NCI-H345 treated with DMSO at 0.1 percent for 48 hours (cell line): ENCODE measurements around the gene AMOT.

Experiments
- DNase-seq: peaks from one replicate; lab custom pipeline; 2025; ENCODE audit not compliant: unreplicated experiment; lab: John Stamatoyannopoulos, UW

AMOT gene

GRCh38 chrX:112841820-112842157 is 1.2 kb upstream of the AMOT start:
- DNase-seq = no peak

GRCh38 chrX:112841114-112841819 is 636 bp upstream of the AMOT start:
- peak; percentile 70 for DNase-seq

- DNase-seq = no peak
These were observed 775 bp downstream of the AMOT start for GRCh38 chrX:112839856-112840255.

GRCh38 chrX:112837531-112837930 is 3.1 kb downstream of the AMOT start:
- DNase-seq = no peak

GRCh38 chrX:112835019-112835418 is 5.6 kb downstream of the AMOT start:
- DNase-seq = no peak

- no peak for DNase-seq
These were observed 6.4 kb downstream of the AMOT start for GRCh38 chrX:112834031-112834845.

GRCh38 chrX:112832481-112833095 is 8.0 kb downstream of the AMOT start:
- peak; percentile 35 for DNase-seq

- no peak for DNase-seq
These were observed 10.1 kb downstream of the AMOT start for GRCh38 chrX:112830540-112830939.

- no peak for DNase-seq
These were observed 13.2 kb downstream of the AMOT start for GRCh38 chrX:112827292-112827903.

- no peak for DNase-seq
These were observed 14.6 kb downstream of the AMOT start for GRCh38 chrX:112826023-112826422.

GRCh38 chrX:112822892-112823291 is 17.7 kb downstream of the AMOT start:
- no peak for DNase-seq

GRCh38 chrX:112820364-112821268 is 20.0 kb downstream of the AMOT start:
- no peak for DNase-seq

- no peak for DNase-seq
These were observed 20.8 kb downstream of the AMOT start for GRCh38 chrX:112819813-112820212.

GRCh38 chrX:112819008-112819640 is 21.5 kb downstream of the AMOT start:
- no peak for DNase-seq

- DNase-seq = peak; percentile 27
These were observed 22.3 kb downstream of the AMOT start for GRCh38 chrX:112818114-112819007.

- DNase-seq = no peak
These were observed 23.7 kb downstream of the AMOT start for GRCh38 chrX:112816908-112817307.

GRCh38 chrX:112814496-112814895 is 26.1 kb downstream of the AMOT start:
- no peak for DNase-seq

GRCh38 chrX:112812741-112813140 is 27.9 kb downstream of the AMOT start:
- no peak for DNase-seq

GRCh38 chrX:112808651-112809195 is 31.9 kb downstream of the AMOT start:
- DNase-seq = no peak
